Nephron (organoid): ENCODE data around the gene EGFR.

ENCODE experiments used
- H3K27ac Mint-ChIP-seq, 3 experiments: 2 replicates each; pipeline ENCODE4 v1.8.0; 2020; ENCODE audit warnings: mixed read lengths in 3 of 3, mild to moderate bottlenecking in 2 of 3, moderate library complexity in 1 of 3
- H3K27me3 Mint-ChIP-seq: 2 replicates; pipeline ENCODE4 v1.8.0; 2021; ENCODE audit warnings: low read depth, mild to moderate bottlenecking, moderate library complexity, mixed read lengths
- H3K36me3 Mint-ChIP-seq: 2 replicates; pipeline ENCODE4 v1.8.0; 2020; ENCODE audit warnings: low read depth, mixed read lengths
- H3K4me1 Mint-ChIP-seq: 2 replicates; pipeline ENCODE4 v1.8.0; 2020; ENCODE audit warnings: mixed read lengths
- H3K4me3 Mint-ChIP-seq, 3 experiments: 2 replicates each; pipeline ENCODE4 v1.8.0; 2020; ENCODE audit warnings: mild to moderate bottlenecking in 3 of 3, mixed read lengths in 3 of 3, moderate library complexity in 2 of 3
- H3K9me3 Mint-ChIP-seq: 2 replicates; pipeline ENCODE4 v1.8.0; 2020; ENCODE audit warnings: mixed read lengths
- TF ChIP-seq, protein P1 (sequence below), 3 experiments: fragments of 200-600 bp; sonication (generic); IDR thresholded peaks; one replicate each; pipeline ENCODE4 v1.5.0; 2021; ENCODE audit warnings: antibody characterized with exemption in 3 of 3; ENCODE audit not compliant: unreplicated experiment in 3 of 3

The EGFR gene

GRCh38 chr7:55224111-55224510, 205.3 kb downstream of the EGFR start:
- Mint-ChIP-seq H3K27ac (no peak overlapping the region), H3K4me3 (no peak overlapping the region), H3K36me3 (no peaks in the 10 kb centered on the region), H3K4me1 (peaks cover 4% of the 10 kb centered on the region), H3K27me3 (no peaks in the 10 kb centered on the region), H3K9me3 (peaks cover 14% of the 10 kb centered on the region)
- TF ChIP-seq, protein P1, sequence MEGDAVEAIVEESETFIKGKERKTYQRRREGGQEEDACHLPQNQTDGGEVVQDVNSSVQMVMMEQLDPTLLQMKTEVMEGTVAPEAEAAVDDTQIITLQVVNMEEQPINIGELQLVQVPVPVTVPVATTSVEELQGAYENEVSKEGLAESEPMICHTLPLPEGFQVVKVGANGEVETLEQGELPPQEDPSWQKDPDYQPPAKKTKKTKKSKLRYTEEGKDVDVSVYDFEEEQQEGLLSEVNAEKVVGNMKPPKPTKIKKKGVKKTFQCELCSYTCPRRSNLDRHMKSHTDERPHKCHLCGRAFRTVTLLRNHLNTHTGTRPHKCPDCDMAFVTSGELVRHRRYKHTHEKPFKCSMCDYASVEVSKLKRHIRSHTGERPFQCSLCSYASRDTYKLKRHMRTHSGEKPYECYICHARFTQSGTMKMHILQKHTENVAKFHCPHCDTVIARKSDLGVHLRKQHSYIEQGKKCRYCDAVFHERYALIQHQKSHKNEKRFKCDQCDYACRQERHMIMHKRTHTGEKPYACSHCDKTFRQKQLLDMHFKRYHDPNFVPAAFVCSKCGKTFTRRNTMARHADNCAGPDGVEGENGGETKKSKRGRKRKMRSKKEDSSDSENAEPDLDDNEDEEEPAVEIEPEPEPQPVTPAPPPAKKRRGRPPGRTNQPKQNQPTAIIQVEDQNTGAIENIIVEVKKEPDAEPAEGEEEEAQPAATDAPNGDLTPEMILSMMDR (IDR thresholded peaks at IDR 0.05; ENCODE audit: unreplicated experiment in 3 of 3), result no peak

- TF ChIP-seq, protein P1 (IDR thresholded peaks at IDR 0.05; ENCODE audit: unreplicated experiment in 3 of 3), result no peak
- H3K27ac Mint-ChIP-seq, result no peak overlapping the region
- peaks cover 21% of the 10 kb centered on the region for H3K9me3 Mint-ChIP-seq
- H3K27me3 Mint-ChIP-seq, result no peaks in the 10 kb centered on the region
- H3K4me1 Mint-ChIP-seq, result peaks cover 4% of the 10 kb centered on the region
- H3K36me3 Mint-ChIP-seq, result no peaks in the 10 kb centered on the region
- no peak overlapping the region for H3K4me3 Mint-ChIP-seq
Measured at GRCh38 chr7:55224810-55225209, 206.0 kb downstream of the EGFR start.

DNA sequence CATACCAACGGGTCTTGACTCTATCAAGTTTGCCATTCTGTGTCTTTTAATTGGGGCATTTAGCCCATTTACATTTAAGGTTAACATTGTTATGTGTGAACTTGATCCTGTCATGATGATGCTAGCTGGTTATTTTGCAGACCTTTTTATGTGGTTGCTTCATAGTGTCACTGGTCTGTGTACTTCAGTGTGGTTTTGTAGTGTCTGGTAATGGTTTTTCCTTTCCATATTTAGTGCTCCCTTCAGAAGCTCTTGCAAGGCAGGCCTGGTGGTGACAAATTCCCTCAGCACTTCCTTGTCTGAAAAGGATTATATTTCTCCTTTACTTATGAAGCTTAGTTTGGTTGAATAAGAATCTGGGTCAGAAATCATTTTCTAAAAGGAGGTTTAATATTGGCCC, 211.2 kb downstream of the EGFR start:
- H3K27ac Mint-ChIP-seq, result no peak overlapping the region
- H3K4me3 Mint-ChIP-seq, result no peak overlapping the region
- no peaks in the 10 kb centered on the region for H3K4me1 Mint-ChIP-seq
- H3K36me3 Mint-ChIP-seq, result no peaks in the 10 kb centered on the region
- TF ChIP-seq, protein P1 (IDR thresholded peaks at IDR 0.05; ENCODE audit: unreplicated experiment in 3 of 3), result no peak
- H3K9me3 Mint-ChIP-seq, result peaks cover 30% of the 10 kb centered on the region
- H3K27me3 Mint-ChIP-seq, result peaks cover 15% of the 10 kb centered on the region

DNA sequence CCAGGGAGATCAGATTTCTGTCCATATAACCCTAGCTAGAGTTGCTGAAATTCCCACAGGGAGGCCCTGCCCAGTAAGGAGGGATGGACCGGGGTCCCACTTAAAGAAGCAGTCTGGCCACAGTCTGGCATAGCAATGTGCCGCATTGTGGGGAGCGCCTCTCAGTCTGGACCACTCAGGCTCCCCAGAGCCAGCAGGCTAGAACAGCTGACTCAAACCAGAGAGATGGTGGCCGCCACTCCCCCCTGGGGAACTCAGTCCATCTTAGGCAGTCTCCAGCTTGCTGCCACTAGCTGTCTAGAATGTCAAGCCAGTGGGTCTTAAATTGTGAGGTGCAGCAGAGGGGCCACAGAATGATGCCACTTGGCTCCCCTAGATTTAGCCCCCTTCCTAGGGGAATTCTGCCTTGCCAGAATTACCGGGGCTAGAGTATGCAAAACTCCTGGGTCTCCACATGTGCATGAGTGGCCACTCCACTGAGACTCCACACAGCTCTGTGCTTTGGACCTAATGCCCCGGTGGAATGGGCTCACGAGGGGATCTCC, 213.0 kb downstream of the EGFR start:
- H3K4me3 Mint-ChIP-seq, result no peak overlapping the region
- H3K27ac Mint-ChIP-seq, result no peak overlapping the region
- TF ChIP-seq, protein P1 (IDR thresholded peaks at IDR 0.05; ENCODE audit: unreplicated experiment in 3 of 3), result no peak
- peaks cover 27% of the 10 kb centered on the region for H3K9me3 Mint-ChIP-seq
- H3K36me3 Mint-ChIP-seq, result no peaks in the 10 kb centered on the region
- H3K4me1 Mint-ChIP-seq, result no peaks in the 10 kb centered on the region
- H3K27me3 Mint-ChIP-seq, result peaks cover 15% of the 10 kb centered on the region

- no peak overlapping the region for H3K27ac Mint-ChIP-seq
- TF ChIP-seq, protein P1 (IDR thresholded peaks at IDR 0.05; ENCODE audit: unreplicated experiment in 3 of 3), result no peak
Measured at GRCh38 chr7:55233001-55233400, 214.2 kb downstream of the EGFR start.

GRCh38 chr7:55234408-55234807, 215.6 kb downstream of the EGFR start:
- Mint-ChIP-seq H3K4me3 (no peak overlapping the region), H3K27ac (no peak overlapping the region), H3K9me3 (peaks cover 12% of the 10 kb centered on the region), H3K27me3 (peaks cover 15% of the 10 kb centered on the region), H3K36me3 (no peaks in the 10 kb centered on the region), H3K4me1 (no peaks in the 10 kb centered on the region)
- TF ChIP-seq, protein P1 (IDR thresholded peaks at IDR 0.05; ENCODE audit: unreplicated experiment in 3 of 3), result no peak

More at GRCh38 chr7:55233001-55233400, 214.2 kb downstream of the EGFR start:
- Mint-ChIP-seq H3K4me3 (no peak overlapping the region), H3K27me3 (peaks cover 15% of the 10 kb centered on the region), H3K9me3 (peaks cover 22% of the 10 kb centered on the region), H3K36me3 (no peaks in the 10 kb centered on the region), H3K4me1 (no peaks in the 10 kb centered on the region)
